Cardiac muscle cell (in vitro differentiated cells and primary cell): ENCODE data around the gene CAPN3. TPM values are rescaled to one million over a fixed set of nuclear protein-coding genes. Genes with fewer than 3 reads are reported as not detected.

Experiments
- DNase-seq, 2 donors: peaks; one replicate each; pipeline versions ENCODE4 v3.0.0 to v3.0.0-alpha.2; 2010 to 2017; ENCODE audit warnings: low read depth in 1 of 2, low spot score in 1 of 2
- H3K27ac ChIP-seq: fragments of 200-600 bp; sonication (generic); 2 replicates; pipeline ENCODE4 v1.5.1; 2016
- H3K27me3 ChIP-seq: fragments of 200-600 bp; sonication (generic); 2 replicates; pipeline ENCODE4 v1.6.0; 2016; ENCODE audit warnings: control low read depth
- H3K36me3 ChIP-seq: fragments of 200-600 bp; sonication (generic); 2 replicates; pipeline ENCODE4 v1.5.1; 2016; ENCODE audit warnings: control low read depth
- H3K4me1 ChIP-seq: fragments of 200-600 bp; sonication (generic); 2 replicates; pipeline ENCODE4 v1.8.1; 2017; ENCODE audit warnings: low read depth, mild to moderate bottlenecking, mixed run types
- H3K4me3 ChIP-seq: fragments of 200-600 bp; sonication (generic); 2 replicates; pipeline ENCODE4 v1.5.1; 2016; ENCODE audit warnings: mild to moderate bottlenecking
- H3K9me3 ChIP-seq: fragments of 200-600 bp; sonication (generic); 2 replicates; pipeline ENCODE4 v1.5.1; 2017; ENCODE audit warnings: low read depth, mild to moderate bottlenecking, control low read depth
- CTCF ChIP-seq: IDR thresholded peaks from 2 replicates; pipeline ENCODE4 v1.5.1; 2012; ENCODE audit warnings: low read depth, mild to moderate bottlenecking, low read length
- polyA plus RNA-seq: library from polyadenylated mRNA; unstranded; fragments of >200 nt; fragmentation: Nextera tagmentation; extraction: Ambion mirVana; gene quantifications from 2 replicates; pipeline ENCODE4 v1.2.1, GENCODE V29; 2016
- total RNA-seq: library from RNA; depleted of rRNA; stranded (reverse); fragments of >200 nt; gene quantifications from 2 replicates; pipeline ENCODE4 v1.2.3, GENCODE V29; 2016

Gene CAPN3
- total and polyA plus RNA-seq, 2 experiments from 2014 or later, result 47.0 to 88.3 TPM

GRCh38 chr15:42364529-42364928, 5.2 kb downstream of the CAPN3 start:
- peaks cover 27% of the 10 kb centered on the region for H3K4me1 ChIP-seq

GRCh38 chr15:42365921-42366550, 6.7 kb downstream of the CAPN3 start:
- no peaks in the 10 kb centered on the region for H3K27me3 ChIP-seq
- no peak overlapping the region for H3K4me3 ChIP-seq
- H3K4me1 ChIP-seq, result peaks cover 14% of the 10 kb centered on the region
- H3K36me3 ChIP-seq, result no peaks in the 10 kb centered on the region
- DNase-seq, result peak in 1 of 2 donors; percentile 35
- no peak overlapping the region for H3K27ac ChIP-seq
- H3K9me3 ChIP-seq, result no peaks in the 10 kb centered on the region
- TF ChIP-seq CTCF, result no peak

More at GRCh38 chr15:42364529-42364928, 5.2 kb downstream of the CAPN3 start:
- H3K36me3 ChIP-seq, result no peaks in the 10 kb centered on the region
- peak; percentile 21 to 60 for DNase-seq
- no peak overlapping the region for H3K27ac ChIP-seq
- no peaks in the 10 kb centered on the region for H3K9me3 ChIP-seq
- no peaks in the 10 kb centered on the region for H3K27me3 ChIP-seq
- TF ChIP-seq CTCF, result no peak
- no peak overlapping the region for H3K4me3 ChIP-seq

DNA sequence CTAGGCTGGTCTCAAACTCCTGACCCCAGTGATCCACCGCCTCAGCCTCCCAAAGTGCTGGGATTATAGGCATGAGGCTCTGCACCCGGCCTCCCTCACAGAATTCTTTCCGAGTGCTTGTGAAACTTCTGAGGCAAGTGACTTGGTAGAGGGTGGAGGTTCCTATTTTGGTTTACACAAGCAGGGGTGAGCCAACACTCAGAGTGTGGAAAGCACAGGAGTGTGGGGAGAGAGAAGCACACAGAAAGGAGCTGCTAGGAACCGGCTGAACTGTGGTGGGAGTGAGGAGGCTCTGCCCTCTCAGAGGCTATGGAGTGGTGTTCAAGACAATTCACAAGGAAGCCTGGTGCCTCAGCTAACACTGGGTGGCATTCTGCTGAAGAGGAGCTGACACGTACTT, 7.7 kb downstream of the CAPN3 start:
- Histone ChIP-seq H3K4me3 (no peak overlapping the region), H3K36me3 (no peaks in the 10 kb centered on the region), H3K27ac (no peak overlapping the region), H3K27me3 (no peaks in the 10 kb centered on the region), H3K9me3 (no peaks in the 10 kb centered on the region), H3K4me1 (peaks cover 11% of the 10 kb centered on the region)
- peak in 1 of 2 donors; percentile 40 for DNase-seq
- no peak for TF ChIP-seq CTCF

- peak in 1 of 2 donors; percentile 41 for DNase-seq
- peaks cover 6% of the 10 kb centered on the region for H3K4me1 ChIP-seq
- TF ChIP-seq CTCF, result no peak
Measured at GRCh38 chr15:42368096-42368495, 8.8 kb downstream of the CAPN3 start.

DNA sequence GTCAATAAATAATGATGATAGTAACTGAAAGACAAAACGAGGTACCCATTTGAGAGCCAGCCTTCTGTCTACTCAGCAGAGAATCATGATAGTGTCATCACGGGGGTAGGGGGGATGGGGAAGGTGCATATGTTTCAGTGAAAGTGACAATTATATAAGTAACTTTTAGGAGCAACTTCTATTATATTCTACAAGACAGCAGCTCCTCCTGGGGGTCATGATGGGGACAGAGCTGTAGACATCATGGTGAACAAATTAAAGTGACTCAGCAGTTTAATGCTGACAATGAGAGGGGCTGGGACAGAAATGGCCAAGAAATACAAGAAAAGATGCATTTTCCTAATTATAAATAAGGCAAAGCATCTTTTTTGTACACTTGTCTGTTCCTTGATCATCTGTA, 11.8 kb downstream of the CAPN3 start:
- Histone ChIP-seq H3K27me3 (no peaks in the 10 kb centered on the region), H3K36me3 (no peaks in the 10 kb centered on the region), H3K9me3 (no peaks in the 10 kb centered on the region), H3K4me3 (no peak overlapping the region), H3K4me1 (peaks cover 20% of the 10 kb centered on the region), H3K27ac (no peak overlapping the region)
- peak; percentile 25 for TF ChIP-seq CTCF
- peak in 1 of 2 donors; percentile 39 for DNase-seq

More at GRCh38 chr15:42368096-42368495, 8.8 kb downstream of the CAPN3 start:
- H3K27me3 ChIP-seq, result no peaks in the 10 kb centered on the region
- H3K4me3 ChIP-seq, result no peak overlapping the region
- H3K9me3 ChIP-seq, result no peaks in the 10 kb centered on the region
- no peak overlapping the region for H3K27ac ChIP-seq
- no peaks in the 10 kb centered on the region for H3K36me3 ChIP-seq
